ENCODE results near the gene MMP19.

Gene MMP19

GRCh38 chr12:55824726-55825125 lies 18.0 kb downstream of the MMP19 start:
- H3K9ac ChIP-seq (ENCODE audit: low read length), result no peak overlapping the region
- H3K27me3 ChIP-seq (ENCODE audit: control insufficient read depth, insufficient read depth, low read length), result no peaks in the 10 kb centered on the region
- H3K4me3 ChIP-seq (ENCODE audit: low read depth, low read length), result no peak overlapping the region
- H3K36me3 ChIP-seq (ENCODE audit: control insufficient read depth, insufficient read depth, low read length), result peaks cover 47% of the 10 kb centered on the region
- H3K27ac ChIP-seq (ENCODE audit: low read depth, low read length), result no peak overlapping the region
- peaks cover 17% of the 10 kb centered on the region for H3K4me1 ChIP-seq (ENCODE audit: control insufficient read depth, insufficient read depth, low read length)
- H3K9me3 ChIP-seq (ENCODE audit: control insufficient read depth, insufficient read depth, low read depth, low read length), result no peaks in the 10 kb centered on the region

DNA sequence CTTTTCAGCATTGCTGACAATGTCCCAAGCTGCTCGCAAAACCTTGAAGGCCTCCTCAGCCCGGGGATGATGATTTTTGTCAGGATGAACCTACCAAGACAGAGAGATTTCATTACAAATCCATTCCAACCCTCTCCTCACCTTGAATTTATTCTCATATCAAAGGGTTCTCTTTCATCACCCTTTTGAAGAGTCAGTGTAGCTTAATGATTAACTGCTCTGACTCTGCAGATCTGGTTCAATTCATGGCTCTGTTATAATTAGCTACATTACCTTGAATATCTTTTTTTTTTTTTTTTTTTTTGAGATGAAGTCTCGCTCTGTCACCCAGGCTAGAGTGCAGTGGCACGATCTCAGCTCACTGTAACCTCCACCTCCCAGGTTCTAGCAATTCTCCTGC lies 19.3 kb downstream of the MMP19 start:
- Histone ChIP-seq H3K4me3 (ENCODE audit: low read depth, low read length) (no peak overlapping the region), H3K27ac (ENCODE audit: low read depth, low read length) (no peak overlapping the region), H3K9me3 (ENCODE audit: control insufficient read depth, insufficient read depth, low read depth, low read length) (no peaks in the 10 kb centered on the region), H3K36me3 (ENCODE audit: control insufficient read depth, insufficient read depth, low read length) (peaks cover 56% of the 10 kb centered on the region), H3K4me1 (ENCODE audit: control insufficient read depth, insufficient read depth, low read length) (peaks cover 18% of the 10 kb centered on the region), H3K9ac (ENCODE audit: low read length) (no peak overlapping the region), H3K27me3 (ENCODE audit: control insufficient read depth, insufficient read depth, low read length) (no peaks in the 10 kb centered on the region)

DNA sequence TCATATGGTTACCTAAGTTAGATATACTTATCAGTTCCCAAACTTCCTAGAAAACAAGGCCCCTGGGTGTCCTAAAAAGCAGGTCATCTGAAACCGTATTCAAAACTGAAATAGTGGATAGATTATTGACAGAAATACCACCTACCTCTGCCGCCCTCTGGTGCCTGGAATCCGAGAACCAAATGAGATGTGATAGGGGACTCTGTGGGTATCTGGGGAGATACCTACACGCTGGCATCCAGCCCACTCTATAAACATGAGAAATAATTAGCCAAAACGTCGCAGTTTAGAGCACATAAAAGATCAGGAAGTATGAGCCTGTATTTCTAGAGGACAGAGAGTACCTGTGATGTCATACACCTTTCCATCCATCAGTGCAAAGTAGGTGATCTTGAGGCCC lies 20.5 kb downstream of the MMP19 start:
- no peaks in the 10 kb centered on the region for H3K27me3 ChIP-seq (ENCODE audit: control insufficient read depth, insufficient read depth, low read length)
- no peaks in the 10 kb centered on the region for H3K9me3 ChIP-seq (ENCODE audit: control insufficient read depth, insufficient read depth, low read depth, low read length)
- H3K4me1 ChIP-seq (ENCODE audit: control insufficient read depth, insufficient read depth, low read length), result peaks cover 8% of the 10 kb centered on the region; the same call in 1 of the 2 replicates
- peaks cover 49% of the 10 kb centered on the region for H3K36me3 ChIP-seq (ENCODE audit: control insufficient read depth, insufficient read depth, low read length)
- H3K27ac ChIP-seq (ENCODE audit: low read depth, low read length), result no peak overlapping the region
- no peak overlapping the region for H3K9ac ChIP-seq (ENCODE audit: low read length)
- H3K4me3 ChIP-seq (ENCODE audit: low read depth, low read length), result no peak overlapping the region

DNA sequence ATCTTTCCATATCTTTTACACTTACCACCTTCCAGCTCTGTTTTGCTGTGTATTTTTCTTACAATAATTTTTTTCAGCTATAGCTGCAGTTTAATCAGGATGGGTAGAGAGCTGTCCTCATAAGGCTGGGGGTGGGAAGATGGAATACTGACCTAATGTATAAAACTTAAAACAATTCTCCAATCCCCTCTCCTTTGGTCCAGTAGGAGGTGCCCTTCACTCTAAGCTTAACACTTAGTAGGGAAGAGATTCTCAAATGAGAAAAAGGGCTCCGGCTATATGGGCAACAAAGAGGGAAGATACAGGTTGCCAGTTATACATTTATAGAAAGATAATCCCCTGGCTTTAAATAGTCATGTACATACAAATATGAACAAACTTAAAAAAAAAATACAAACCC lies 22.1 kb downstream of the MMP19 start:
- Histone ChIP-seq H3K4me1 (ENCODE audit: control insufficient read depth, insufficient read depth, low read length) (0 out of 2 replicates have a peak, but pooled peaks cover 8% of the 10 kb centered on the region), H3K27me3 (ENCODE audit: control insufficient read depth, insufficient read depth, low read length) (no peaks in the 10 kb centered on the region), H3K27ac (ENCODE audit: low read depth, low read length) (no peak overlapping the region), H3K36me3 (ENCODE audit: control insufficient read depth, insufficient read depth, low read length) (peaks cover 51% of the 10 kb centered on the region), H3K9me3 (ENCODE audit: control insufficient read depth, insufficient read depth, low read depth, low read length) (no peaks in the 10 kb centered on the region), H3K9ac (ENCODE audit: low read length) (no peak overlapping the region), H3K4me3 (ENCODE audit: low read depth, low read length) (no peak overlapping the region)

DNA sequence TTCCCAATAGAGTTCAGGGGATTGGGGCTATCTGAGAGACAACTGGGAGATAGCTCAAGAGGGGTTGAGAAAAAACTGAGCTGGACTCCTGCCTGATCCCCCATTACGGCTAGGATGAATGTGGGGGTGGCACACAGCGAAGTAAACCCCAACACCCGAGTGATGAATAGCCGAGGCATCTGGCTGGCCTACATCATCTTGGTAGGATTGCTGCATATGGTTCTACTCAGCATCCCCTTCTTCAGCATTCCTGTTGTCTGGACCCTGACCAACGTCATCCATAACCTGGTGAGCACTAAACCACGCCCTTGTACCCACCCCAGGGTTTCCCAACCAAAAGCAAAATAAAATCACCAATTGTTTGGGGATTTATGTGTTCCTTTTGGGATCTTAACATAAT lies 23.9 kb downstream of the MMP19 start:
- no peaks in the 10 kb centered on the region for H3K9me3 ChIP-seq (ENCODE audit: control insufficient read depth, insufficient read depth, low read depth, low read length)
- peak overlapping the region; percentile 81 for H3K4me3 ChIP-seq (ENCODE audit: low read depth, low read length)
- H3K27me3 ChIP-seq (ENCODE audit: control insufficient read depth, insufficient read depth, low read length), result no peaks in the 10 kb centered on the region
- H3K27ac ChIP-seq (ENCODE audit: low read depth, low read length), result no peak overlapping the region
- peaks cover 57% of the 10 kb centered on the region for H3K36me3 ChIP-seq (ENCODE audit: control insufficient read depth, insufficient read depth, low read length)
- H3K4me1 ChIP-seq (ENCODE audit: control insufficient read depth, insufficient read depth, low read length), result peaks cover 19% of the 10 kb centered on the region
- no peak overlapping the region for H3K9ac ChIP-seq (ENCODE audit: low read length)

DNA sequence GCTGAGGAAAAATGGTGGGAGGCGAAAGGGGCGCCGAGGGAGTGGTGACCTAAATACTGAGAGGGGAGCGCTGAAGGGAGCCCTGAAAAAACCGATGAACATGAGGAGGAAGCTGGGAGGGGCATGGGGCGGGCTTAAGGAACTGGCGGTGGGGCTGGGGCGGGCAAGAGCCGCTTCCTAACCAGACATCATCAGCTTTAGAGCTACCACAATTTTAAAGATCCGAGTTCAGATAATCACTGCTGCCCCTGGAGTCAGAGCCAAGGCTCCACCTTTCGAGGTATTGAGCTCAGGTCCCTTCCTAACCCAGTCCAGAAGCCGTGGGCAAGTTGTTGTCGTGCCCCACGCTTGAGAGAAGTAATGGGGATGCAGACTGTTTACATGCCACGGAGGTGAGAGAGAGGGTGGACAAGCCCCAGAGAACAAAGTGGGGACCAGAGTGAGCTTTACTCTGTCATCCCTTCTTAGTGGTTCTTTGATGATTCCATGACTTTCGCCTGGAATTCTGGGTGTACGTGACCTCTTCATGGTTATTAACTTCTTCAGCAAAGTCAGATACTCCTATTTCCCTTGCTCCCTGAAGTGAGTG lies 24.5 kb downstream of the MMP19 start:
- no peak overlapping the region for H3K27ac ChIP-seq (ENCODE audit: low read depth, low read length)
- H3K4me1 ChIP-seq (ENCODE audit: control insufficient read depth, insufficient read depth, low read length), result peaks cover 21% of the 10 kb centered on the region
- peak overlapping the region; percentile 81 for H3K4me3 ChIP-seq (ENCODE audit: low read depth, low read length)
- H3K27me3 ChIP-seq (ENCODE audit: control insufficient read depth, insufficient read depth, low read length), result no peaks in the 10 kb centered on the region
- H3K9me3 ChIP-seq (ENCODE audit: control insufficient read depth, insufficient read depth, low read depth, low read length), result no peaks in the 10 kb centered on the region
- peak overlapping the region; percentile 76 for H3K9ac ChIP-seq (ENCODE audit: low read length)
- peaks cover 60% of the 10 kb centered on the region for H3K36me3 ChIP-seq (ENCODE audit: control insufficient read depth, insufficient read depth, low read length)

DNA sequence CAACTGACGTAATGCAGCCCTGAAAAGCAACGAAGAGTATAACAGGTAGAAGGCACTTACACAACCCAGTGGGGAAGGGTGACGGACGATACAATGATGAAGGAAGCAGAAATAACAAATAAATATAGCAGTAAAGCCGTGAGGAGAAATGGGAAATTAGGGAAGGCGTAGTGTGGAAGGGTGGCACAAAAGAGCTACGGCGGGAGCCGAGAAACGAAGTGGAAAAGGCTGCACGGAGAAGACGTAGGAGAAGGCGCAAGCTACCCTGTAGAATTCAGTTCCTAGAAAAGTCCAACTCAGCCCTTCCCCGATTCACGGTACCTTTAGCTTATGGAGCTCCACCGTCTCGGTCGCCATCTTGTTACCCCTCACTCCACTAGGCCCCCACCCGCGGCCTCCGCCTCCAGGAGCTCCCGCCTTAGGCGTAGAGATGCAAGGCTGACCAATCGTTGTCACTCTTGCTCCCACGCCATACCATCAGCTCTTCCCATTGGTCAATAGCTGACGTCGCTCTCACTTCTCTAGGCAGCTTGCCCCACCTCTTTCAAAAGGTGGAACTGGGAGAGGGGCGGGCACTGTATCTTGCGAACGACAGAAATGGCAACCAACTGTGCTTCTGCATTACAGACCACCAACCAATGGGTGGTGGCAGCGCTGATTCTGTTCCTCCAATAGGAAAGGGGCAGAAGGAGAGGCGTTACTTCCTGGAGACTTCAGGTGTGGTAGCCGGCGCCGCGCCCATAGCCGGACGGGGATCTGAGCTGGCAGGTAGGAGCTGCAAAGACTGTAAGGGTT lies 25.2 kb downstream of the MMP19 start, which contains the start of the genes ORMDL2 and SARNP:
Gene ORMDL2, plus strand, starts transcription at position 697 of the 795 bp plus-strand sequence. CDS start 959 bp downstream, outside the sequence.
Gene SARNP, minus strand, starts transcription at position 380 of the 795 bp plus-strand sequence. Its CDS starts 23 bp downstream, at position 357.
- Histone ChIP-seq H3K9ac (ENCODE audit: low read length) (peak within 1 kb of the TSS; percentile 95), H3K27ac (ENCODE audit: low read depth, low read length) (peak within 1 kb of the TSS; percentile 79; the same call in 1 of the 2 replicates), H3K9me3 (ENCODE audit: control insufficient read depth, insufficient read depth, low read depth, low read length) (no peaks in the 10 kb centered on the region), H3K4me3 (ENCODE audit: low read depth, low read length) (peak within 1 kb of the TSS; percentile 93), H3K27me3 (ENCODE audit: control insufficient read depth, insufficient read depth, low read length) (no peaks in the 10 kb centered on the region), H3K36me3 (ENCODE audit: control insufficient read depth, insufficient read depth, low read length) (peaks cover 54% of the 10 kb centered on the region), H3K4me1 (ENCODE audit: control insufficient read depth, insufficient read depth, low read length) (peaks cover 23% of the 10 kb centered on the region)

DNA sequence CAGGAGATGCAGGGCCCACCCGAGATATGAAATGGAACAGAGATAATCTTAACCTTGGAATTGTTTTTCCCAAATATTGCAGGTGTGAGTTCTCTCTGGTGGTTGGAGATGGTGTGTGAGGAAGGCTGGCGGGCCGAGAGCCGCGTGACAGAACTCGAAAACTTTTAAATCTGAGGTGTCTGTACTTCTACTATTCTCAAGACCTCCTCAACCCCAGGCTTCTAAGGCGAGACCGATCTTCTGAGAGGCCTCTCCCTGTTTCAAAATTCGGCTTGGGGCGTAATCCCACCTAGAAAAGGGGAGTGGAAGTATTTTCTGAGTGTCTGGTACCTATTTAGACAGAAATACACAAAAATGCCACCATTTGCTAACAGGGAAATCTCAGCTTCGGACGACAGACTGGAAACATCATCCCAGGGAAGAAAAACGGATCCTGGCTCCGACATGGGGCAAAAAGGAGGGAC lies 25.8 kb downstream of the MMP19 start:
- Histone ChIP-seq H3K9ac (ENCODE audit: low read length) (peak overlapping the region; percentile 95), H3K4me1 (ENCODE audit: control insufficient read depth, insufficient read depth, low read length) (peaks cover 29% of the 10 kb centered on the region), H3K27ac (ENCODE audit: low read depth, low read length) (peak overlapping the region; percentile 79; the same call in 1 of the 2 replicates), H3K9me3 (ENCODE audit: control insufficient read depth, insufficient read depth, low read depth, low read length) (no peaks in the 10 kb centered on the region), H3K36me3 (ENCODE audit: control insufficient read depth, insufficient read depth, low read length) (peaks cover 48% of the 10 kb centered on the region), H3K4me3 (ENCODE audit: low read depth, low read length) (peak overlapping the region; percentile 93), H3K27me3 (ENCODE audit: control insufficient read depth, insufficient read depth, low read length) (no peaks in the 10 kb centered on the region)

DNA sequence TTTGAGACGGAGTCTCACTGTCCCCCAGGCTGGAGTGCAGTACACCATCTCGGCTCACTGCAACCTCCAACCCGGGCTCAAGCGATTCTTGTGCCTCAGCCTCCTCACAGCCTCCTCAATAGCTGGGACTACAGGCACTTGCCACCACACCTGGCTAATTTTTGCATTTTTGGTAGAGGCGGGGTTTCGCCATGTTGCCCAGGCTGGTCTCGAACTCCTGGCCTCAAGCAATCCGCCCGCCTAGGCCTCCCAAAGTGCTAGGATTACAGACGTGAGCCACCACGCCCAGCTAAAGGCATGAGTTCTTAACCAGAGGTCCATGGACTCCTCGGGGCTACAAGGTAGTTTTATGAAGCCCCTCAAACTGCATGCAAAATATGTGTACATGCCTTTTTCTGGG lies 27.3 kb downstream of the MMP19 start:
- no peak overlapping the region for H3K27ac ChIP-seq (ENCODE audit: low read depth, low read length)
- H3K9ac ChIP-seq (ENCODE audit: low read length), result no peak overlapping the region
- no peaks in the 10 kb centered on the region for H3K27me3 ChIP-seq (ENCODE audit: control insufficient read depth, insufficient read depth, low read length)
- no peaks in the 10 kb centered on the region for H3K9me3 ChIP-seq (ENCODE audit: control insufficient read depth, insufficient read depth, low read depth, low read length)
- peaks cover 36% of the 10 kb centered on the region for H3K36me3 ChIP-seq (ENCODE audit: control insufficient read depth, insufficient read depth, low read length)
- peak overlapping the region; percentile 93 for H3K4me3 ChIP-seq (ENCODE audit: low read depth, low read length)
- peaks cover 35% of the 10 kb centered on the region for H3K4me1 ChIP-seq (ENCODE audit: control insufficient read depth, insufficient read depth, low read length)

DNA sequence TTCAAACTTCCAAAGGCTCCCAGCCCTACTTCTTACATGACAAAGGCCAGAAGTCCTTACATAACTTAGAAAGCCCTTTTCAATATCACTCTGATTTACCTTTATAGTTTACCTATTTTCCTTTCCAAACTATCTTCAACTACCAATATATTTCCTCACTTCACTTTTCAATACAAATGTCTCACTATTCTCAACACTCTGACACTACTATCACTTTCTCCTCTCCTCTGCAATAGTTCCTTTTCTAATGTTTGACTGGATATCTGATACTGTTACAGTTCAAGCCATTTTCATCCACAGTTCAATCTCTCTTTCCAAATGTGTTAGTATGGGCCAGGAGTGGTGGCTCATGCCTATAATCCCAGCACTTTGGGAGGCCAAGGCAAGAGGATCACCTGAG lies 28.5 kb downstream of the MMP19 start:
- Histone ChIP-seq H3K4me3 (ENCODE audit: low read depth, low read length) (0 out of 2 replicates have a peak overlapping the region, but pooled peaks have one; percentile 11), H3K9me3 (ENCODE audit: control insufficient read depth, insufficient read depth, low read depth, low read length) (no peaks in the 10 kb centered on the region), H3K9ac (ENCODE audit: low read length) (no peak overlapping the region), H3K27ac (ENCODE audit: low read depth, low read length) (no peak overlapping the region), H3K4me1 (ENCODE audit: control insufficient read depth, insufficient read depth, low read length) (peaks cover 35% of the 10 kb centered on the region), H3K27me3 (ENCODE audit: control insufficient read depth, insufficient read depth, low read length) (no peaks in the 10 kb centered on the region), H3K36me3 (ENCODE audit: control insufficient read depth, insufficient read depth, low read length) (peaks cover 33% of the 10 kb centered on the region)

DNA sequence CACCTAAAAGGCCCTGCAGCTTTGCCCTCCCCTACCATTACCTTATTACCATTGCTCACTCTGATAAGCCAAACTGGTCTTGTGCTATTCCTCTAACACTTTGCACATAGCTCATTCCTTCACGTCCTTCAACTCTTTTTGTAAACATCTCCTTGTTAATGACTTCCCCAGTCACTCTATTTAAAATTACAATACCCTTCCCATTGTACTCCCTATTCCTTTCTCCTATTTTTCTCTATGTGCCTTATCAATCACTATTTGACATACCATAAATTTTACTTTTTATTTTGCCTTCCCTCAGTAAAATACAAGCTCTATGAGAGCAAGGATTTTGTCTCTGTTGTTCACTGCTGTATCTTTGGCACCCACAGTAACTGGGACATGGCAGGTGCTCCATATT lies 30.6 kb downstream of the MMP19 start:
- Histone ChIP-seq H3K9me3 (ENCODE audit: control insufficient read depth, insufficient read depth, low read depth, low read length) (no peaks in the 10 kb centered on the region), H3K36me3 (ENCODE audit: control insufficient read depth, insufficient read depth, low read length) (peaks cover 40% of the 10 kb centered on the region), H3K27ac (ENCODE audit: low read depth, low read length) (no peak overlapping the region), H3K4me3 (ENCODE audit: low read depth, low read length) (no peak overlapping the region), H3K4me1 (ENCODE audit: control insufficient read depth, insufficient read depth, low read length) (peaks cover 29% of the 10 kb centered on the region), H3K9ac (ENCODE audit: low read length) (no peak overlapping the region), H3K27me3 (ENCODE audit: control insufficient read depth, insufficient read depth, low read length) (no peaks in the 10 kb centered on the region)

Measured in HUES6 (cell line).